ENCODE data around the gene GRK3. TPM values are rescaled to one million over a fixed set of nuclear protein-coding genes. Genes with fewer than 3 reads are reported as not detected.
"Not testable (repeated sequence)": the region's sequence is repeated elsewhere in the genome, so short reads cannot be mapped to it uniquely, and the experiment has no call there.

GRK3 gene
- total and polyA plus RNA-seq, 2 donors from 2014 or later = 1.6 to 11.5 TPM

GRCh38 chr22:25551396-25551795 lies 13.1 kb upstream of the GRK3 start:
- no peak for TF ChIP-seq CTCF (IDR thresholded peaks at IDR 0.05; ENCODE audit: borderline replicate concordance, extremely low read depth, insufficient read depth)
- DNase-seq (no peak), FAIRE-seq (no peak)
- Histone ChIP-seq H3K9ac (ENCODE audit: low read length in 3 of 3) (no peak overlapping the region), H3K27me3 (ENCODE audit: control insufficient read depth, insufficient read depth, low read length) (no peaks in the 10 kb centered on the region), H3K4me3 (ENCODE audit: low read length in 3 of 3) (no peak overlapping the region), H3K27ac (ENCODE audit: low read depth in 2 of 2, low read length in 2 of 2) (no peak overlapping the region), H3K4me1 (ENCODE audit: control insufficient read depth in 2 of 3, insufficient read depth in 2 of 3, low read depth in 1 of 3, low read length in 3 of 3) (no peaks in the 10 kb centered on the region), H3K36me3 (ENCODE audit: control insufficient read depth in 2 of 3, insufficient read depth in 3 of 3, low read length in 3 of 3) (no peaks in the 10 kb centered on the region), H3K9me3 (ENCODE audit: control insufficient read depth in 2 of 3, insufficient read depth in 1 of 3, low read length in 3 of 3) (no peaks in the 10 kb centered on the region)
- intact Hi-C loops (cut with DNase I) = no loop called here

GRCh38 chr22:25552405-25552804 lies 12.1 kb upstream of the GRK3 start:
- H3K27me3 ChIP-seq (ENCODE audit: control insufficient read depth, insufficient read depth, low read length); H3K27ac ChIP-seq (ENCODE audit: low read depth in 2 of 2, low read length in 2 of 2); H3K9me3 ChIP-seq (ENCODE audit: control insufficient read depth in 2 of 3, insufficient read depth in 1 of 3, low read length in 3 of 3); H3K4me3 ChIP-seq (ENCODE audit: low read length in 3 of 3); intact Hi-C loops (cut with DNase I); DNase-seq; H3K36me3 ChIP-seq (ENCODE audit: control insufficient read depth in 2 of 3, insufficient read depth in 3 of 3, low read length in 3 of 3); H3K9ac ChIP-seq (ENCODE audit: low read length in 3 of 3); FAIRE-seq; H3K4me1 ChIP-seq (ENCODE audit: control insufficient read depth in 2 of 3, insufficient read depth in 2 of 3, low read depth in 1 of 3, low read length in 3 of 3): not testable (repeated sequence)

GRCh38 chr22:25553131-25553530 lies 11.3 kb upstream of the GRK3 start:
- H3K36me3 ChIP-seq (ENCODE audit: control insufficient read depth in 2 of 3, insufficient read depth in 3 of 3, low read length in 3 of 3) = no peaks in the 10 kb centered on the region
- intact Hi-C loops (cut with DNase I) = no loop called here
- H3K4me3 ChIP-seq (ENCODE audit: low read length in 3 of 3) = no peak overlapping the region

GRCh38 chr22:25554238-25554671 lies 10.2 kb upstream of the GRK3 start:
- H3K9ac ChIP-seq (ENCODE audit: low read length in 3 of 3) = no peak overlapping the region
- H3K27me3 ChIP-seq (ENCODE audit: control insufficient read depth, insufficient read depth, low read length) = no peaks in the 10 kb centered on the region
- no peaks in the 10 kb centered on the region for H3K4me1 ChIP-seq (ENCODE audit: control insufficient read depth in 2 of 3, insufficient read depth in 2 of 3, low read depth in 1 of 3, low read length in 3 of 3)
- TF ChIP-seq CTCF (IDR thresholded peaks at IDR 0.05; ENCODE audit: borderline replicate concordance, extremely low read depth, insufficient read depth) = no peak
- FAIRE-seq (no peak), DNase-seq (no peak)
- H3K9me3 ChIP-seq (ENCODE audit: control insufficient read depth in 2 of 3, insufficient read depth in 1 of 3, low read length in 3 of 3) = no peaks in the 10 kb centered on the region
- no peak overlapping the region for H3K4me3 ChIP-seq (ENCODE audit: low read length in 3 of 3)
- H3K27ac ChIP-seq (ENCODE audit: low read depth in 2 of 2, low read length in 2 of 2) = no peak overlapping the region
- no peaks in the 10 kb centered on the region for H3K36me3 ChIP-seq (ENCODE audit: control insufficient read depth in 2 of 3, insufficient read depth in 3 of 3, low read length in 3 of 3)
- intact Hi-C loops (cut with DNase I) = no loop called here

More at GRCh38 chr22:25553131-25553530, 11.3 kb upstream of the GRK3 start:
- FAIRE-seq = no peak
- DNase-seq = no peak
- no peak for TF ChIP-seq CTCF (IDR thresholded peaks at IDR 0.05; ENCODE audit: borderline replicate concordance, extremely low read depth, insufficient read depth)
- Histone ChIP-seq H3K27me3 (ENCODE audit: control insufficient read depth, insufficient read depth, low read length) (no peaks in the 10 kb centered on the region), H3K27ac (ENCODE audit: low read depth in 2 of 2, low read length in 2 of 2) (no peak overlapping the region), H3K9me3 (ENCODE audit: control insufficient read depth in 2 of 3, insufficient read depth in 1 of 3, low read length in 3 of 3) (no peaks in the 10 kb centered on the region), H3K9ac (ENCODE audit: low read length in 3 of 3) (no peak overlapping the region), H3K4me1 (ENCODE audit: control insufficient read depth in 2 of 3, insufficient read depth in 2 of 3, low read depth in 1 of 3, low read length in 3 of 3) (no peaks in the 10 kb centered on the region)
